GM21423 (cell line): ENCODE measurements around the gene SLCO3A1.

Experiments used
- ATAC-seq: cut with Tn5 transposase; IDR thresholded peaks from one replicate; pipeline ENCODE4 v1.9.1; 2021; ENCODE audit warnings: mild to moderate bottlenecking, moderate library complexity; ENCODE audit not compliant: unreplicated experiment

SLCO3A1 gene

GRCh38 chr15:92151741-92152140 lies 298.2 kb downstream of the SLCO3A1 start:
- ATAC-seq, result no peak

- no peak for ATAC-seq
Observed at GRCh38 chr15:92152983-92153382, 299.5 kb downstream of the SLCO3A1 start.

GRCh38 chr15:92153620-92154019 lies 300.1 kb downstream of the SLCO3A1 start:
- no peak for ATAC-seq

- no peak for ATAC-seq
Observed at GRCh38 chr15:92155934-92156333, 302.4 kb downstream of the SLCO3A1 start.

GRCh38 chr15:92157666-92158298 lies 304.3 kb downstream of the SLCO3A1 start:
- no peak for ATAC-seq

- peak; percentile 37 for ATAC-seq
Observed at GRCh38 chr15:92158426-92158825, 304.9 kb downstream of the SLCO3A1 start.

DNA sequence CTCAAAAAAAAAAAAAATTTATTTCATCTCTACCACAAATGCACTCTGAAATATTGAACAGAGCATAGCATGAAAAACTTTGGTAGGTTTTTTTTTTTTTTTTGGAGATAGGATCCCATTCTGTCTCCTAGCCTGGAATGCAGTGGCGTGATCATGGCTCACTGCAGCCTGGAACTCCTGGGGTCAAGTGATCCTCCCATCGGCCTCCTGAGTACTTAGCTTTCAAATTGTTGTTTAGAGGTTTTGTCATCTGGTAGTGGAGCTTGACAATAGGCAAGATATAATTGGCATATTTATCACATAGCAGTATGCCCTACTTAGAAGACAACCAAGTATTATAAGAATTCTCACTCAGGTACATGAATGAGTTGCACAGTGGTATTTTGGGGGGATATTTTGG lies 306.0 kb downstream of the SLCO3A1 start:
- ATAC-seq, result no peak

DNA sequence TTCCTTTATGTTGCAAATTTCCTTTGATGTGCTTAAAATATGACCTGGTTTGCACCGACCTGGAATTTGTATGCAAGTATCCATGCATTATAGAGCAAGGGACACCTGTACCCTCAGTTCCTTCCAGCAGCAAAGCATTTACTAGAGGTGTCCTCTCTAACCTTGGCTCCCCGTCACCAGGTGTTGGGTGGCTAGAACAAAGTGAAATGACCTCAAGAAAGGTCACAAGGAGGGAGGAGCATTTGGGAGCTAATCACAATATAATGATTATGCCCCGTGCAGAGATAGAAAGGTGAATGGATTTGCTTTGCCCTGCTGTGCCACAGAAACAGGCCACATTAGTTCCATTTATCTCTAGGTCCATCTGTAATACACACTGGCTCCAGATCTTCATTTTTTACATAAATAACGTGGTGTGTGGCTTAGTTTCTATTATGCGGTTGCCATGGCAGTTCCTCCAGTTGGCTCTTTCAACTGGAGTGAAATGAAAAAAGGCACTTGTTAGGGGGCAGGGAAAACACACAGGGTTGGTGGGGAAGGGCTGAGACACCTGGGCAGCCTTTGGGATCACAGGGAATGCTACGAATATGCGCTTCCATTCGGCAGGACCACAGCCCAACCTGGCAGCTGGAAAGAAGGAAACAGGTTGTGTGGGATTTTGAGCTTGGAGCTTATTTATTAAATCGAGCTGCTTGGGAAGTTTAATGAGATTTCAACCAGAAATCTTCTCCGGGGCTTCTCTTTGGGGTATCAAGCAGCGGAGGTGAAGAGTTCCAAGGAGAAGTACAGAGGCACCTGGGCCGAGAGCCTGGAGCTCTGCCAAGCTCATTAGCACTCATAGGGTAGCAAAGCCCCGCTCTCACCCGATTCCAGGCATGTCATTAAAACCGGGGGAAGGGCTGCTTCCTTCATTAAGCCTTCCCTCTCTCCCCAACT lies 306.7 kb downstream of the SLCO3A1 start:
- no peak for ATAC-seq

DNA sequence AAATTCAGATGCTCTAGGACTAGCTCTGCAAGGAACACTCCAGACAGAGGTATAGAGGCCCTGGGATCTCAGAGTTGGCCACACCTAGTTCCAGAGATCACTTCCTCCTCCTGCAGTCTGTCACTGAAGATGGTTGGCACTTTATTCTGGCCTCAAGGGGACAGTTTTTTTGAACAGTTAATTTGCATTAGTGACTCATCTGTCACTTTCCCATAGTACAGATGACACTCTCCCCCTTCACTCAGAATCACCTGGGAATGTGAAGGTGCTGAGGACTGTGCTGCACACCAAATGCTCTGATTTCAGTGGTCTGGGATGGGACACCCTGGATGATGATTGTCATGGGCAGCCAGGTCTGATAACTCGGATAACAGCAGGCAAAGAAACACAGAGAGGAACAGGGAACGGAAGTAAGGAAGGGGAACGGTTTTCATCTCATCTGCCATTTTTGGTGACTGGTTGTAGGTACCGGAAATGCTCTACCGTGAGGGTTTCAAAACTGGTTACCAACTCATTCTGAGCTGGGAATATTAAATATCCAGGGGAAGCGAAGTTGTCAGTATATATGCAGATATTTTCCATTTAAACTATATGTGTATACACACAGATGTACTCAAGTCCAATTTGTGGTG lies 307.6 kb downstream of the SLCO3A1 start:
- ATAC-seq, result peak; percentile 93

DNA sequence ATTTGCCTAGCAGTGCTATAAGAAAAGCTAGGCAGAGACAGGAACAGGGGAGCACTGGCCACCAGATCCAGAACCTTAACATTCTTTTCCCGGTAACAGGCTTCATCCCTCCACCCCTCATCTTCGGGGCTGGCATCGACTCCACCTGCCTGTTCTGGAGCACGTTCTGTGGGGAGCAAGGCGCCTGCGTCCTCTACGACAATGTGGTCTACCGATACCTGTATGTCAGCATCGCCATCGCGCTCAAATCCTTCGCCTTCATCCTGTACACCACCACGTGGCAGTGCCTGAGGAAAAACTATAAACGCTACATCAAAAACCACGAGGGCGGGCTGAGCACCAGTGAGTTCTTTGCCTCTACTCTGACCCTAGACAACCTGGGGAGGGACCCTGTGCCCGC lies 309.1 kb downstream of the SLCO3A1 start:
- ATAC-seq, result no peak

DNA sequence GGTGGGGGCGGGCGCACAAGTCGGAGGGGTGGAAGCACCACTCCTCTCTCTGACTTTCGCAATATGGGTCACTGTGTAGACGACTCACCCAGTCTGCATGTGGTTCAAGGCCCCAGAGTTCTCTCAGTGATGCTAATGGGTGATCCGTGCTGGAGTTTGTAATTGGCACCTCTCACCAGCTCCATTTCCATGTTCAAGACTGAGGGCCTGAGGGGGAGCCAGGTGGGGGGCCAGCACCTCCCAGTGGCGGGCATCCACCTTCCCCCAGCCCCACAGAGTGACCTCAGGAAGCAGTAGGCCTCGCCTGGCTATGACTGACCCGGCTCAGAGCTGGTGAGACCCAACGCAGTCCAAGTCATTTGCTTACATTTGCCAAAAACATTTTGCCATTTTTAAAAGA lies 310.1 kb downstream of the SLCO3A1 start:
- ATAC-seq, result no peak

DNA sequence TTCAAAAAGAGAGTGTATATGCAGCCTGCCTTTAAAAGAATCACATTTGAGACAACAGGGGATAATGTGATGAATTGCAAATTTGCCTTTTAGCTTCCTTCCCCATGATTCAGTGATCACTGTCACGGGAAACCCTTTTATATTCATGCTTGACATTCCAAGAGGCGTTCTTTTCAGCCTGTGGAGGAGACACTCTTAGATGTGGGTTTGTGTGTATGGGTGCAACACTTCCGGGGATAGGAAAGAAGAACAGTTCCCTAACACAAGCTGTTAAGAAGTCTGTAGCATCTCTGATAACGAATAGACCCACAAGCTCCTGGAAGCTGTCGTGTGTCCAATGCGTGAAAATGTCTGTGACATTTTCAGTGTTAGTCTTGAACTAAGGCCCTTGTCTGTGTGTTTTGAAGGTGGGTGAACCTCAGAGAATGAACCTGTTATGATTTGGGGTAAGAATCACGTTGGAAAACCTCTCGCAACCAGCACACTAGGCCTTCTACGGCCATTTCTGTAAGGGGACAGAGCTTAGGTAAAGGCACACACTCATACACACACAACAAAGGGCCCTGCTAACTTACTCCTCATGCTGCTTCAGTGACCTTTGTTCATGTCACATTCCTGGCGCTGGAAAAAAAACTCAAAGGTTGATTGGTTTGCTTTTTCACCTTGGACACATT lies 311.0 kb downstream of the SLCO3A1 start:
- ATAC-seq, result no peak

DNA sequence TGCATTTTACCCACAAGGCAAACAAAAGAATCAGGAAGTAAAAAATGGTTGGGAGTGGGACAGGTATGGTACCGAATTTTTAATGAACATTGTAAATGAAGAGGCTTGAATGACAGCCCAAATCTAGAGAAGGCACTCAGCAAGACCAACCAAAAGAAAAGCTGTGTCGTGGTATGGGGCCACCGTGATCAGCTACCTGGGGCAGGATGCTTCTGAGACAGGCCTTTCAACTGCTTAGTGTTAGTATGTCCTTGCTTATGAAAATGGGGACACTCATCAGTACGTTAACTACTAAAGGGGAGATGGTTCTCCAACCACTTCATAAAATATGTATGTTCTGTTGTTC lies 311.5 kb downstream of the SLCO3A1 start:
- ATAC-seq, result no peak

- no peak for ATAC-seq
Observed at GRCh38 chr15:92166029-92166428, 312.5 kb downstream of the SLCO3A1 start.

DNA sequence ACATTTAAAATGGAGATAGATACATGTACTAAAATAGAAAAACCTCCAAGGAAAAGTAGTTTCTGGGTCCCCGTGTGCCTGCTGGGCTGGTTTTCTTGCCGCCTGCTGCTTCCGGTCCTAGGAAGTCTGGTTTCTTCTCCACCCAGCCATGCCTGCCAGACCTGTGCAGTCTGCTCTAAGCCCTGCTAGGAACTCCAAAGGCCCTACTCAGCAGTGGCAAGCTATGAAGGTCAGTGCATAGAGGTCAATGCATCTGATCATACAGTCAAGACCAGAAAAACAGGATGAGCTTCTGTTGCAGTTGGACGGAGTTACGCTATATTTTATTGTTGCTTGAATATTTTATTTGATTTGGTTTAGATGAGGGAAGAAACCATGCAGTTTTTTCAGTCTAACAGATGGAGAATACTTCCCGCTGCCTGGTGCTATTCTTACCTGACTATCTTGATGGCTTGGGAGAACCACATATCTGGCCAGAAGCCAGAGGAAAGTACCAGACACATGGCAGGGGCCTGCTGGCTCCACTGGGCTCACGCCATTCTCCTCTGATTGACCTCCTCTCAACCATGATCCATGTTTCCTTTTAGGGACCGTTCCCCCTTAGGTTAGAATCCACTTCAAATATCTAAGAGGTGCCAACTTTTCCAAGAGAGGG lies 313.4 kb downstream of the SLCO3A1 start:
- ATAC-seq, result no peak

- ATAC-seq, result no peak
Observed at GRCh38 chr15:92167451-92167850, 313.9 kb downstream of the SLCO3A1 start.

DNA sequence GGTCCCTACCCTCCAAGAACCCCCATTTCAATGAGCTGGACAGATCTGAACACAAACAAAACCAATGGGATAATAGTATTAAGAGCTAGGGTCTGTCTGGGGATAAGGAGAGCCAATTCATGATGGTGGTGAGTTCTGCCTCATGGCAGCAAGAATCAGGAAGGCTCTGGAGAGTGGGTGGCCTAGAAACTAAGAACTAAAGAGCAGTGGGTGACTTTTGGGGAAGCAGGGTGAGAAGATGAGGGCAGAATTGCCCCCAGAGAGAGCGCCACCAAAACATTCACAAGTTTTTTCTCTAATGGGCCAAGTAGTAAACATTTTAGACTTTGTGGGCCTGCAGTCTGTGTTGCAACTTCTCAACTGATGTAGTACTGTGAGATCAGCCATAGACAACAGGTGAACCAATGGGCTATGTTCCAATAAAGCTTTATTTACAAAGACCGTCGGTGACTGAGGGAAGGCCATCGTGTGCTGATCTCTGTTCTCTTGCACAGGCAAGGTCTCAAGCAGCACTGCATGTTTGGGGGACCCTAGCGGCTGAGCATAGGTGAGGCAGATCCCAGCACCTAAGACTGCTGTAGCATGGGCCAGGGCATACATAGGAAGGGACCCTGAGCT lies 314.7 kb downstream of the SLCO3A1 start:
- no peak for ATAC-seq

- ATAC-seq, result no peak
Observed at GRCh38 chr15:92170897-92171296, 317.4 kb downstream of the SLCO3A1 start.

DNA sequence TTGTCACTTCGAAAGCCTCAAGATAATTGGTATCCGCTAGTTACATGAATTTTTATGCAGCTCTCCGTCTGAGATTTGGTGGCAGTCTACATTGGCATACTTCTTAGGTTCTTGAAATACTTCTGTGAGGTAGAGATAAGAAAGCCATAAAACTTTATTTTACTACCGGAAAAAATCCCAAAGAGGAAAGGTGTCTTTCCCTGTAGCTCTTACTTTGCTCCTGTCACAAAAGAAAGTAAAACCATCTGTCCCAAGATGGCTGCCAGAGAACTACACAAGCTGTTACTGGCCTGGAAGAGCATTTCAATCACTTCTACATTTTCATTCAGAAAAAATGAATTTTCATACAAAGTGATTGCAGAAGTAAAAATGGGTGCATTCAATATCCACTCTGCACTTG lies 325.4 kb downstream of the SLCO3A1 start:
- ATAC-seq, result no peak

- no peak for ATAC-seq
Observed at GRCh38 chr15:92184142-92184541, 330.6 kb downstream of the SLCO3A1 start.
